Activated naive CD4-positive, alpha-beta T cell (primary cell): Measurements from ENCODE around the gene FBXL4.
A peak's percentile ranks its signal among the peaks of the same experiment; 100 is the strongest.

Experiments
- DNase-seq, 4 experiments: peaks; one replicate each; lab custom pipeline; 2025; lab: John Stamatoyannopoulos, UW

The FBXL4 gene

GRCh38 chr6:98880486-98880885 is 67.3 kb downstream of the FBXL4 start:
- DNase-seq: no peak

- DNase-seq: no peak
These were observed 70.5 kb downstream of the FBXL4 start for GRCh38 chr6:98877250-98877649.

DNA sequence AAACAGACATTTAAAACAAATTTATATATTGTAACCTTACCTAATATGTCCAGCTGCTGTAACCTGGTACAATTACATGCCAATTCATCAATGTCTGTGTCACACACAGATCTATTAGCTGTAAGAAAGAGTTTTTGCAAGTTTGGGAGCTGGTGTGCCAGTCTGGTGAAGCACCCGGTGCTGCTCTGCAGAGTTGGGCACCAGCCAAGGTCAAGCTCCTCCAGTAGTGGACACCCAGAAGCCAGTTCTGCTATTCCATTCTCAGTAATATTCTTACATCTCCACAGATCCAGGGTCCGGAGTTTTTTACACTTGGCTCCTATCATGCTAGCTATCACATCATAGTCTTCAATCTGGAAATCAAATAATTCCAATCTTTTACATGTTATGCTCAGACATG is 72.4 kb downstream of the FBXL4 start:
- DNase-seq: no peak

DNA sequence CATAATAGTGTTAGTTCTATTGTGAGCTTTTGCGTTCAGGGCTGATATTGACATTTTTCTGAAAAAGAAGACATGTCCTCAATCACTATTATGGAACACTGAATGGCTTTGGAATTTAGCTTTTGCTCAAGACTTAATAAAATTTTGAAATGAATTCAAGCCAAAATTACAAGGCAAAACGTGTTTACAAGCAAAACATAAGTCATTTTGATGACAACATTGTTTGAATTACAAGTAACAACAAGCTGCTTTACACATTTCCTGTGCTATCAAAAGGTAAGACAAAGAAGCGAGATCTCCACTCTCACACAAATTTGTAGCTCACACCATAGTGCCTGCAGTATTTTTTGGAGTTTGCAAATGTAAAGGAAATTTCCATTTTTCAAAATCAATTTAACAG is 75.9 kb downstream of the FBXL4 start:
- no peak for DNase-seq

GRCh38 chr6:98871057-98871456 is 76.7 kb downstream of the FBXL4 start:
- DNase-seq: no peak

DNA sequence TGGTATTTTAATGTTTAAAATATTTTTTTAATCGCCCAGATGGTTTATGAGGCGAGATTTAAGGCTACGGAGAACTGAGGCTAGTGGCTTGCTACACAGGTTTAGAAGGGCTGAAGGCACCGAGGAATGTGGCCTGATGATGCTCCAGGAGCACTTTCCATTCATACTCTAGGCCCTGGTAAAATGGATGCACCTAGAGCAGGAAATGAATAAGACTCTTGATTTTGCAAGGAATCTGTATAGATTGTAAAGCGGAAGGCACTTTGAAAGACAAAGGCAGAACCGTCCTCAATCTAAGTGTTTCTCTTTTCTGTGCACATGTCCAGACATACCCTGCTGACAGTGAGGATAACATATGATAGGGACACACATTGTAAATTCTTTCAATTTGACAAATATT is 83.2 kb downstream of the FBXL4 start:
- no peak for DNase-seq

DNA sequence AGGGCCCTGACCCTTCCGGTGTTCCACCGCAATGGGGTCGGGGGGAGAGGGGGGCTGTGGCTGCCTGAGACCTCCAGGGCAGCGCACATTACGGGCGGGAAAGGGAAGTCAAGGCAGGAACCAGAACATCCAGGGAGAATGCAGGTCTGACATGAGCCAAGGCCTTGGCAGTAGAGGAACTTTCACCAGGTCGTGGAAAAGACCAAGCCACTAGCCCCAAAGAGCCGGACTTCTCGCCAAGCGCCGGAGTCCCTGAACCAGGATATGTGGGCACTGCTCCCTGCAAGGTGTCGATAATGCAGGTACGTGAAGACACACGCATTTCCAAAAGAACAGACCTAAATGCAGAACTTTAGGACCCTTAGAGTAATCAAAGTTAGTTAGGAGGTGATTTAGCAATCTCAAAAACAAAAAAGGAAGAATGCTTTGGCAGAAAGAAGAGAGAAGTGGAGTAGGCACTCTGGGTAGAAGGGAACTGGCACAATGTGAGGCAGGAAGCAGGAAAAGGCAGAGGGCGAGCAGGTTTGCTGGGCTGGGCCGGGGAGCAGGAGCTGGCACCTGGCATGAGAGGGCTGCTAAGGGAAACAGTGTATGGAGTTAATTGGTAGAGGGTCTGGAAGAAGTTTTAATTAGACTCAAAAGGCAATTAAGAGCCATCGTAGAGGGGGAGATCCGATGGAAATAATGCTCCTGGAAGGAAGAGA is 99.1 kb downstream of the FBXL4 start:
- no peak for DNase-seq

- no peak for DNase-seq
These were observed 99.8 kb downstream of the FBXL4 start for GRCh38 chr6:98847779-98848538.

GRCh38 chr6:98847416-98847778 is 100.3 kb downstream of the FBXL4 start:
- DNase-seq: no peak

DNA sequence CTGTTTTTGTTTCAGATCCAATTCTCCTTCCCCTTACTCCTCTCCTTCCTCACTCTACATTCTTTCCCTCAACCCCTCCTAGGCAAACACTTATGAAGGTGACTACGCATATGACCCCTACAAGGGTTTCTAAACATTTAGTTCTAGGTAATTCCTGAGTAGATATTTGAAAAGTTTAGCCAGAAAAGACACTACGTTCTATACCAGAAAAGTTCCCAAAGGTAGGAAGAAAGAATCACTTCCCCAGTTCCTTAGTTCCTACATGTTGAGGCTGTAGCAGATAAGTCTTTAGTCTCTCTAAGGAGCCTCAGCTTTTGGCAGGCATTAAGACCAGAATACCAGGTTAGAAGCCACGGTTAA is 101.7 kb downstream of the FBXL4 start:
- DNase-seq: no peak

- peak; percentile 22 to 54 (median 34) for DNase-seq
These were observed 102.3 kb downstream of the FBXL4 start for GRCh38 chr6:98845211-98846020.

DNA sequence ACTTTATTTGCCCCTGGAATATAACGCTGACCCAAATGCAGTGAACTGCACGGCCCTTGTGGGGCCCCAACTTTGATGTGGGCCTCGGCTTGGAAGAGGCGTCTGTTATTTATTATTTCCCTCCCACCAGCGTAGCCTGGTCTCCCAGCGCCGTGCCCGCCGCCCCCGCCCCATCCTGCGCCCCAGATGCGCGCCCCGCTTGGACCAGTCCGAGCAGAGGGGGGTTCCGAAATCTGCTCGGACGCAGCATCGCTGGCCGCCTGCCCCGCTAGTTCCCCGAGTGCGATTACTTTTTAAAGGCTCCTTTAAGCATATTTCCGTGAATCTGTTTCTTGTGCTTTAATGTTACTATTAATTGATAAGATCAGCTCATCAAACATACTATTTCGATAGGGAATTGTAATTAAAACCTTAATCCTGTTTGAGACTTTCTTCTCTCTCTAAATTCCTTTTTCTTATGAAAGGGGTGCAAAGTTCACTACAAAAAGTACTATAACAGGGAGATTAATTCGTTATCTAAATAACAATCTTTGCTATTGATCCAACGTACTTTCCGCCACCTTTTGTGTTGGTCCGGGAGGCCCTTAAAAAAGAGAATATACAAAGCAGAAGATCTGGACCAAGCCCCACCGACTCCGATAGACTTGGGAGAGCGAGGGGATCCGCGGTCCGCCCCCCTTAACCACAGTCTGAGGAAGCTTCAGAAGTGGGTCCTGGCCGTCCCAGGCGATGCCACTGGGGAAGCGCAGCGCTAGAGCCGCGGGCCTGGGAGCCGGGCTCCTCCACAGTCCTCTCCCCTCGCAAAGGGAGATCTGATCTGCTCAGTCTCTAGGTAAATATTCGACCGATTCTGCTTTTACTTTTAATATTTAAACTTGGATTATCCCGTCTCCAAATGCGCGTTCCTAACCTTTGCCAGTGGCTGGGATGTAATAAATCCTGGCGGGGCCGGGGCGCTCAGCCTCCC is 103.2 kb downstream of the FBXL4 start:
- DNase-seq: no peak

DNA sequence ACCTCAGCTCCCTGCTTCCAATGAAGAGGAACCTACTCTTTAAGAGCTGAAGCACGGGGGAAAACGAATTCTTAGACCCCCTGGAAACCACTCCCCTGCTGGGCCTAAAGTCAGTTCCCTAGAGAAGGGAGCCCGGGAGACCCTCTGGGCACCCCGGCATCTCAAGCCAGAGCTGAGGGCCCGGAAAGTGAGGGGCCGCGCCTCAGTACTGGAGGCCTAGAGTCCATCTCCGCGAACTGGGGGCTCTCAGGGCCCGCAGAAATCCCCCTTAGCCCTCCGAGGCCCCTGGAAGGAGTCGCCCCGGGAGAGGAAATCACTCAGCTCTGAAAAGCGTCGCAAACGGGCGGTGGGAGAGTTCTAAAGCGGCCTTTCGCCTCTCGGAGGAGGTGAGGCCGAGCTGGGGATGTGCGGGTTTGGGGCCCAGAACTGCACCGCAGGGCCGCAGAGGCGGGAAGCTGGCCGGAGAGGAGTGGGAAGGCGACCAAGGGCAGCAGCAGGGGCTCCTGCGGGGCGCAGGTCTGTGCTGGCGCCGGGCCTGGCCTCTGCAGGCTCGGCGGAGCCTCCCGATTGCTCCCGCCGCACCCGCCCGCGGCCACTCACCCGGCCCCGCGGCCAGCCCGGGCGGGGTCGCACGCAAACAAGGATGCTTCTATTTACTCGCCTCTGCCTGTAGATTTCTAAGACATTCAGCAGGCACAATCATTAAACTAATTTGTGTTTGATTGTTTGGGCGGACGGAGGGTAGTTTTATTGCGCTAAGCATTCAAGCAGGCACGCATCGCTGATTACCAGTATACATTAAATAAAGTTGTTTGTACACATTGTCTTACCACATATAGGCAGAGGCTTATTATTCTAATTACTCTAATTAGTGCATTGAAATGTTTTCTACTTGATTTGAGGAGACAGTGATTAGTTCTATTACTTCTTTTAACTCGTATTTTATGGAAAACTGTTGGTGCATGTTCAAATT is 104.2 kb downstream of the FBXL4 start:
- no peak for DNase-seq

GRCh38 chr6:98842342-98843180 is 105.2 kb downstream of the FBXL4 start:
- DNase-seq: no peak

DNA sequence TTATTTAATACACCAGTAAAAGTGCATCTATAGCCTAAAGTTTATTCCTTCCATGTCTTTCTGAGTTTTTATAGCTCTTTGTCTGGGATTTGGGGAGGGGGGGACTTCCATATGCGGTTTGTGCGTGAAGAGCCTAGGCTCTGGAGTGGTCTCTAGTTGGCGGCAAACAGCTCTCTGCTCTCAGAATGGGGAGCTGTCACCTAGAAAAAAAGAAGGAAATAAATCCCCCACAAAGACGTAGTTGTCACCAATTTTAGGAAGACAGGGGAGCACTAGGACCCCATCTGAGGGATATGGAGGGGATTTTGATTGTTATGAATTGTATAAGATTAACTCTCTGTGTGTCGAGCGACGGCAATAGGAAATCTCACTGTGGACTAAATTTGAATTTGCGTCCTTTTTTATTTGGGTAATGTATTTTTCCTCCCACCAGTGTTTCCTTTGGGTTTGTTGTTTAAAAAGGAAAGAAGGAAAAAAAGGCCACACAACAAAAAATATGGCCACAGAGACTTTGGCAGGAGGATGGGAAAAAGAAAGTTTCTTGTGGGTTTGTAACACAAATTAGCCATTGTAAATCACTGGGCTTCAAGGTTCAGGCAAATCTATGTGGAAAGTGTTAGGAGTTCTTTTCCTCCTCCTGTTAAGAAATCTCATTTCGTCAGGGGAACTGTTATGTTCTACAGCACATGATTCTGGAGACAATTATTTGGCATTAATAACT is 106.0 kb downstream of the FBXL4 start:
- no peak for DNase-seq

- no peak for DNase-seq
These were observed 106.7 kb downstream of the FBXL4 start for GRCh38 chr6:98840996-98841513.

DNA sequence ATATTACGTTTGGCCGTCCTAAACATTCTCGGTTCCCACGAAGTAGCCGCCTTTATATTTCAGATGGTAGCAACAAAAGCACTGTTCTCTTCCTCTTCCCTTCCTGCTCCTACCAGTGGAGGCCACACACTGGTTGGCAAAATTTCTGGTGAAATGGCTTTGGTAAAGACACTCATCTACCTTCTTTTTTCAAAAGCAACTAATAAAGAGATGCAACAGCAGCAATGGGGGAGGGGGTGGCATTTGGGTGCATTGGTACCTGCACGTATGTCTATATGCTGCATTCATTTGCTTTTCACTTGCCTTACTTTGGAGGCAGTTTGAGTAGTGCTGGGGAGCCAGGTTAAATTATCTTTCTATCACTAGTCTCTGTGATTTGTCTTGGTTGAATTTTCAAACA is 107.4 kb downstream of the FBXL4 start:
- DNase-seq: no peak

GRCh38 chr6:98839781-98840361 is 107.9 kb downstream of the FBXL4 start:
- DNase-seq: no peak
